Activated naive CD8-positive, alpha-beta T cell treated with anti-CD3 and anti-CD28 coated beads, Interleukin-2, amount 50 U/mL, for 16 hours (primary cell): ENCODE measurements around the gene SAT2.

Experiments used
- DNase-seq: peaks from one replicate; pipeline ENCODE4 v3.0.0-alpha.2; 2020; ENCODE audit warnings: low read depth, low spot score

The SAT2 gene

GRCh38 chr17:7576432-7576937 lies 51.1 kb downstream of the SAT2 start:
- no peak for DNase-seq
